PFSK-1 (cell line): Measurements from ENCODE around the gene WDR59.

Experiments used
- FOXP2 ChIP-seq: optimal IDR thresholded peaks from 2 replicates; pipeline ENCODE3; 2011; ENCODE audit warnings: borderline replicate concordance, control low read depth, inconsistent platforms; ENCODE audit not compliant: insufficient read depth; ENCODE audit errors: extremely low read length, extremely low read depth
- POLR2AphosphoS5 ChIP-seq: IDR thresholded peaks from 2 replicates; pipeline ENCODE4 v1.6.1; 2012; ENCODE audit warnings: low read depth, mild to moderate bottlenecking, control low read depth, low read length, moderate library complexity
- SIN3A ChIP-seq: IDR thresholded peaks from 2 replicates; pipeline ENCODE4 v1.6.1; 2012; ENCODE audit warnings: mild to moderate bottlenecking, low read length, moderate library complexity, borderline replicate concordance; ENCODE audit not compliant: insufficient read depth
- TAF1 ChIP-seq: IDR thresholded peaks from 2 replicates; pipeline ENCODE4 v1.6.1; 2012; ENCODE audit warnings: low read length, control low read depth, borderline replicate concordance; ENCODE audit not compliant: insufficient read depth
- TF ChIP-seq, protein P1 (sequence below), 2 experiments: IDR thresholded peaks; 2 replicates each; pipeline versions ENCODE4 v1.6.1 to v1.8.0; 2011 to 2012; ENCODE audit warnings: low read depth in 2 of 2, low read length in 2 of 2, control low read depth in 1 of 2, inconsistent platforms in 1 of 2, mild to moderate bottlenecking in 1 of 2, moderate library complexity in 1 of 2; ENCODE audit not compliant: insufficient read depth in 1 of 2

Gene WDR59

GRCh38 chr16:74923766-74924460, 61.0 kb downstream of the WDR59 start:
- no peak for TF ChIP-seq POLR2AphosphoS5
- TF ChIP-seq SIN3A = no peak
- TF ChIP-seq TAF1 = no peak
- TF ChIP-seq, protein P1, sequence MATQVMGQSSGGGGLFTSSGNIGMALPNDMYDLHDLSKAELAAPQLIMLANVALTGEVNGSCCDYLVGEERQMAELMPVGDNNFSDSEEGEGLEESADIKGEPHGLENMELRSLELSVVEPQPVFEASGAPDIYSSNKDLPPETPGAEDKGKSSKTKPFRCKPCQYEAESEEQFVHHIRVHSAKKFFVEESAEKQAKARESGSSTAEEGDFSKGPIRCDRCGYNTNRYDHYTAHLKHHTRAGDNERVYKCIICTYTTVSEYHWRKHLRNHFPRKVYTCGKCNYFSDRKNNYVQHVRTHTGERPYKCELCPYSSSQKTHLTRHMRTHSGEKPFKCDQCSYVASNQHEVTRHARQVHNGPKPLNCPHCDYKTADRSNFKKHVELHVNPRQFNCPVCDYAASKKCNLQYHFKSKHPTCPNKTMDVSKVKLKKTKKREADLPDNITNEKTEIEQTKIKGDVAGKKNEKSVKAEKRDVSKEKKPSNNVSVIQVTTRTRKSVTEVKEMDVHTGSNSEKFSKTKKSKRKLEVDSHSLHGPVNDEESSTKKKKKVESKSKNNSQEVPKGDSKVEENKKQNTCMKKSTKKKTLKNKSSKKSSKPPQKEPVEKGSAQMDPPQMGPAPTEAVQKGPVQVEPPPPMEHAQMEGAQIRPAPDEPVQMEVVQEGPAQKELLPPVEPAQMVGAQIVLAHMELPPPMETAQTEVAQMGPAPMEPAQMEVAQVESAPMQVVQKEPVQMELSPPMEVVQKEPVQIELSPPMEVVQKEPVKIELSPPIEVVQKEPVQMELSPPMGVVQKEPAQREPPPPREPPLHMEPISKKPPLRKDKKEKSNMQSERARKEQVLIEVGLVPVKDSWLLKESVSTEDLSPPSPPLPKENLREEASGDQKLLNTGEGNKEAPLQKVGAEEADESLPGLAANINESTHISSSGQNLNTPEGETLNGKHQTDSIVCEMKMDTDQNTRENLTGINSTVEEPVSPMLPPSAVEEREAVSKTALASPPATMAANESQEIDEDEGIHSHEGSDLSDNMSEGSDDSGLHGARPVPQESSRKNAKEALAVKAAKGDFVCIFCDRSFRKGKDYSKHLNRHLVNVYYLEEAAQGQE (IDR thresholded peaks at IDR 0.05; ENCODE audit: insufficient read depth in 1 of 2, low read depth in 2 of 2, low read length in 2 of 2) = no peak
- TF ChIP-seq FOXP2 = no peak

GRCh38 chr16:74922150-74923138, 62.5 kb downstream of the WDR59 start:
- TF ChIP-seq SIN3A (no peak), TAF1 (no peak)
- TF ChIP-seq, protein P1 (IDR thresholded peaks at IDR 0.05; ENCODE audit: insufficient read depth in 1 of 2, low read depth in 2 of 2, low read length in 2 of 2) = no peak

DNA sequence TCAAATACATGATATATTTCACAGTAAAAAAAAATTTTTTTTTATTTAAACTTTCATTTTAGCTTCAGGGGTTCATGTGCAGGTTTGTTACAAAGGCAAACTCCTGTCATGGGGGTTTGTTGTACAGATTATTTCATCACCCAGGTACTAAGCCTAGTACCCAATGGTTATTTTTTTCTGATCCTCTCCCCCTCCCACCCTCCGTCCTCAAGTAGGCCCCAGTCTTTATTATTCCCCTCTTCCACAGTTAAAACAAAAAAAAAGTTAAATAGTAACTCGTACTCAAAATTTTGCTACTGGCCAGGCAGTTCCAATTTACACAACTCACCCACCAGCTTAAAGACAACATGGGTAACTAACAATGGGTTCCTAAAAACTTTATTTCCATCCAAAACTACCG, 63.9 kb downstream of the WDR59 start:
- no peak for TF ChIP-seq POLR2AphosphoS5

- no peak for TF ChIP-seq POLR2AphosphoS5
- TF ChIP-seq, protein P1 (IDR thresholded peaks at IDR 0.05; ENCODE audit: insufficient read depth in 1 of 2, low read depth in 2 of 2, low read length in 2 of 2) = no peak
- no peak for TF ChIP-seq SIN3A
- no peak for TF ChIP-seq TAF1
- no peak for TF ChIP-seq FOXP2
Observed at GRCh38 chr16:74909665-74910064, 75.3 kb downstream of the WDR59 start.

DNA sequence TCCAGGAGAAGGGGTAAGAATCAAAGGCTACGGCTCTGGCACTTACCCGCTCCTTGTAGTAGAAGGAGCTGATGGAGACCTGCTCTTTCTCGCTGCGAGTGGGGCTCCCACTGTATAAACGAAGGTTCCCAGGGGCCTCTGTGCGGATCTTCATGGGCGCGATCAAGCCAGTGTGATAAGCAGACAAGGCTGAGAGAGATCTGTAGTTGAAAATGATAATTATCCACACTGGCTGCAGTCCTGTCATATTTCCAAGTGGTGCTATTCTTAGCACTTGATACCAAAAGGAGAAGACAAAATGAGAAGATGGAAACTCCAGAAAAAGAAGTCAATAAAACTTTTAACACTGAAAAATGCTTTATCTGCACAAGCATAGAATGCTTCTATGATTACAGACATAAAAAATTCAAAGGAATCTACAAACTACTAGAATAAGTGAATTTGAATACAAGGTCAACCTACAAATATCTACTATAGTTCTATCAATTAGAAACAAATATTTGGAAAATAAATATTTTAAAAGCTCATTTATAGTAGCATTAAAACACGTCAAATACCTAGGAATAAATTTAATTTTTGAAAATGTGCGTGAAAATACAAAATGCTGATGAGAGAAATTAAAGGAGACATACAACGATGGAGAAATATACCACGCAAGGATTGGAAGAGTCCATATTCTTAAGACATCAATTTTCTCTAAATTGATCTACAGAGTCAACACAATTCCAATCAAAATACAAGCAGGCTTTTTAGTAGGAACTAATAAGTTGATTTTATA, 80.8 kb downstream of the WDR59 start:
- TF ChIP-seq POLR2AphosphoS5 = no peak
- TF ChIP-seq SIN3A = no peak
- no peak for TF ChIP-seq FOXP2
- TF ChIP-seq TAF1 = no peak
- TF ChIP-seq, protein P1 (IDR thresholded peaks at IDR 0.05; ENCODE audit: insufficient read depth in 1 of 2, low read depth in 2 of 2, low read length in 2 of 2) = no peak
